GF-D8 (cell line): ENCODE results near the gene DOCK4.

Source experiments
- DNase-seq: peaks from one replicate; lab custom pipeline; 2025; lab: John Stamatoyannopoulos, UW

The DOCK4 gene

DNA sequence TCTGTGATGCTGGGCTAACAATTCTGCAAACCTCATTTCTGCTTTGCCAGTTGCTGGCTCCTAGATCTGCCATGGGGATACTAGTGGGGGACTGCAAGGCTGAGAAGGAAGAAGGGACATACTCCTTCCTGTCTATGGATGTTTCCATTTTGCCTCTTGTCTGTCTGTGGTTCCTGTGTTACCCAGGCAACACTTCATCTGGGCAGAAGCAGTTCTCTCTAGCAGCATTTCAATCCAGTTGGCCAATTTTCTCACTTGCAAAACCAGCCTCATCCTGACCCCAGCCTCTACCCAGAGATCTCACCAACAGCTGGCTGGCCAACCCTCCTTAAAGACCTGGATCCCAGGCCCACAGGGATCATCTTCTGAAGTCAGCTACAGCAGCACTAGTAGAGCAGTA, 131.7 kb downstream of the DOCK4 start:
- no peak for DNase-seq

DNA sequence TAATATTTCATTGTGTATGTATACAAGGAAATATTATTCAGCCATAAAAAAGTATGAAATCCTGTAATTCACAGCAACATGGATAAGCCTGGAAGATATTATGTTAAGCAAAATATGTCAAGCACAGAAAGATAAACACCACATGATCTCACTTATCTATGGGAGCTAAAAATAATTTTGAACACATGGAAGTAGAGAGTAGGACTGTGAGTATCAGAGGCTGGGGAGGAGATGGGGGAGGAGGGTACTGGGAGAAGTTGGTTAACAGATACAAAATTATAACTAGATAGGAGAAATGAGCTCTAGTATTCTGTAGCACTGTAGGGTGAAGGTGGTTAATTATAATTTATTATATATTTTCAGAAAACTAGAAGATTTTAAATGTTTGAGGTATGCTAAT, 132.7 kb downstream of the DOCK4 start:
- DNase-seq: no peak

DNA sequence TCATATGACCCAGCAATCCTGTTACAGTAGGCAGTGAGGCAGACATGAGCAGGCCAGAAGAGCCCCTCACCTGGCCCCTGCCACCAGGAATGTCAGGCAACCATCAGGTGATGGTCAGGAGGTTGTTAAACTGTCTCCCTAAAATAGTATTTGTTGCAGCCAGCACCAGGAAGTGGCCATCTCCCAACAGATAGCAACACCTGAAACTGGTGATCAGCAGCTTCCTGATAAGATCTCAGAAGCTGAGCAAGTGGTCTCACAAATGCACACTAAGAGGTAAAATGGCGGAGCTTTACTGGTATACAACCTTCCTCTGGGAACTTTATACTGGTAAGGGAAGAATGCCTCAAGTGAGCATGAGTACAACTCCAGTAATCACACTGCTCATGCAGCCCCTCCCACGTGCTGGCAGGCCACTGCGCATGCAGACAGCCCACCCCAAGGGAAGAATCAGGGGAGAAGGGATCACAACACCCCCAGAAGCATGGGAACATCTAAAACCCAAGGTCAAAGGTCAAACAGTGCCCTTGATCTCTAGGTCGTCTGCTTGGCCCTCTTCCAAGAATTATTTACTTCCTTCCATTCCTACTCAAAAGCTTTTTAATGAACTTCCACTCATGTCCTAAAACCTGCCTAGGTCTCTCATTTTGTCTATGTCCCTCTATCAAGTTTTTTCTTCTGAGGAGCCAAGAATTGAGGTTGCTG, 133.5 kb downstream of the DOCK4 start:
- DNase-seq: no peak

DNA sequence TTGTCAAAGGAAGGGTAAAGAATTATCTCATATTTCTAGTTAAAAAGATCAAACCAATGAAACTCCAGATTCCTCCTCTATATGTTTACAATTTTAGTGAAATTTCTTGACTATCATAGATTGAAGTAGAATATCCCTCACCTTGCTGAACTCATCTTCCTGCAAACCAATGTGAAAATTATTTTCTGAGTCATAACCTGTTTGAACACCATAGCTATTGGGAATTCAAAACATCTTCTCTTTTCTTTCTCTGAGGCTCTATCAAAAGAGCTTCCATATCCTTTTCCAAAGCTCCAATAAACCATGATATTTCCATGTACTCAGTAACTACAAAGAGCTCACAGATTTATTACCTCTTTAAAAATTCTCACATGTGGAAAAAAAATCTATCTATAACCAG, 134.3 kb downstream of the DOCK4 start:
- DNase-seq: no peak

DNA sequence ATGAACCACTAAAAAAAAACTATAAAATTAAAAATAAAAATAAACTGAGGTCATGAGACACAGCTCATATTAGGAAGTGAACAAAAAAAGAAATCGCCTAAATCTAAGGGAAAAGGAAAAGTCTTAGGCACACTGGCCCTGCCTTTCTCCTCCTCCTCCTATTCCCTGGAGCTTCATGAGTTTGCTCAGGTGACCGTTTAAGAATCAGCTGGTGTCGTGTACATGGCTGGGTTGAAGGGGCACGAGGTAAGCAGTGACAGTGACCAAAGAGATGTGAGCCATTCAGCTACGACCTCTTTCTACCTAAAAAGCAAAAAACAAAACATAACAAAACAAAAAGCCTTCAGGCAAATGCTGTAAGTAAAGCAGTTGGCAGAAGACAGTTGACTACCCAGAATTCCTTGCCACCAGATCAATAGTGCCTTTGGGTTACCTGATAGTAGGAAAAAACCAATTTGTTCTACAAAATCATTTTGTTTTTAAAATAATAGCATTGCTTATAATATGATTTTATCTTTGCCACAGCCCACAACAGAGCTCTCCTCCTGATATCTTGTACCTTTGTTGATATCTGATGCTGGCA, 135.4 kb downstream of the DOCK4 start:
- DNase-seq: no peak

DNA sequence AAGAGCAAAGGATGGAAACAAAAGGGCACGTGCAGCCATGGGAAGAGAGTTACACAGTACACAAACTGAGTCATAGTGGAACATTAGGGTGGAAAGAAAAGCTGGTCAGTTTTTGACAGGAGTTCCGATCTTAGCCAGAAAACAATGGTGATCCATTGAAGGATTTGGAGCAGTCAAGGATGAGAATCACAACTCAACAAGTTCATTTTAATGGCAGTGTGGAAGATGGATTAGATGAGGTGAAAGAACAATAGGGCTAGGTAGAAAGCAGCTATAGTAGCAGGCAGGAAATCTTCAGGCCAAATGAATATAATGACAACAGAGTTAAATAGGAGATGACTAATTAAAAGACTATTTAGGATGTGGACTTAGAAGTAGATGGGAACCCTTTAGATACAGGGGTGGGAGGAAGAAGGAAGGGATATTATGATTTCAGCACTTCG, 136.3 kb downstream of the DOCK4 start:
- DNase-seq: no peak

DNA sequence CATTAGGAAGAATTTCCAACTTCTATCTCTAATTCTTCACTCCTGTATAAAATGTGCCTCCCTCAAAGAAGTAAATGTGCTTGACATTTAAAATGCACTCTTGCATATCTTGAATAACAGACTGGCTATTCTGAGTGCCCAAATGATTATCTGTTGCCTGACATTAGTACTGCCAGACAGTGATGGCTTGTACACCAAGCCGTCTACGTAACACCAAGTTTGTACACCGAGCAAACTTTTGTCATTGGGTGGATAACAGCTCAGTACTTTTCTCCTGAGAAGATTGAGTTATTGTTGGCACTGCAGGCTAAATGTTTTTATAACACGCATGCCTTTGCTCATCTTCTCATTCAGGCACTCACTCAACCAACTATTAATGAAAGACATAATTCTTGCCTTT, 137.2 kb downstream of the DOCK4 start:
- DNase-seq: no peak

DNA sequence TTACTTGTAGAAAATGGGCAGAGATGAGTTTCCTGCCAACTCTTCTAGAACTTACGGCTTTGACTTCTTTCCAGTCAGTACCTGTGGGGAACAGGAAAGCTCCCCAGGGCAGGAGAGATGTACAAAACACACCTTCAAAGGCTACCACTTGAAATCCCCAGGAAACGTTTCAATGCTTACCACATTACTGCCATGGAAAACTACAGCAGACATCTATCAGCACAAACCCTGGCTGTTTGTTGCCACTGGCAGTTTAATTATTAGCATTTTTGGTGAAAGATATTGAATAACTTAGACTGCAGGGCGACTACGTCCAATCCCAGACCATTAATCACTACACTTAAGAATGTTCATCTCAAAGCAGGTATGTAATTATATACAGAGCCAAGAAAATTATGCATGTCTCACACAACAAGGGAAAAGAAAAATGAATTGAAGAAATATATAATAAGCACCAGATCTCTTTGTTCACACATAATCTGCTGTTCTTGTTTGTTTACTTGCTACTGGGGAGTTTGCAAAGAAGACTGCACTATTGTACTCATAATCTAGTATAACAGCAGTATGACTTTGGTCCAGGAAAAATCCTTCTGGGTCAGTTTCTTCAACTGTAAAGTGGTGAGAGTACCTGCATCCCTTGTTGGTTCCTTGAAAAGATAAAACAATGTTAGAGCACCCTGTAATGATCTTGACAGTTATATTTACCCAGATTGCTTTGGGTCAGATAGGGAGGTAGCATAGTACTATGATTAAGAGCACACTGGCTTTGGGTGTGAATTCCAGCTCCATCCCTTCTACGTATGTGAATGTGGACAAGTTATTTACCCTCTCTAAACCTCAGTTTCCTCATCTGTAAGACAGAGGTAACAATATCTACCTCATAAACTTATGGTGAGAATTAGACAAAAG, 138.3 kb downstream of the DOCK4 start:
- no peak for DNase-seq

DNA sequence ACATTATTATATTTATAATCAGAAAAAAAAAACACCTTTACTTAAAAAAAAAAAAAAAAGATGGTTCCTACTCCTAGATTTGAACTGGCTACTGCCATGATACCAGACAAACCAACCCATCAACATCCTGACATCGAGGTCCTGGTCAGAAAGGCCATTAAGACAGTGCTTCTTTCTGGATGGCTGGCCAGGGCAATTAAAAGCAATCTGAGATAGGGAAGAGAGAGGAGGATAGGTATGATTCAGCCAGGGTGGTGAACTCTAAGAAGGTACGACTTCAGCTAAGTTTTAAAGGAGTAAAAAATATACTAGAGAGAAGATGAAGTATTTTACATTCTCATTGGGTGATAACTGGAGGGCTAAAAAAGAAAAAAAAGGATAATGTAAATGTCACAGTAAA, 139.0 kb downstream of the DOCK4 start:
- no peak for DNase-seq

DNA sequence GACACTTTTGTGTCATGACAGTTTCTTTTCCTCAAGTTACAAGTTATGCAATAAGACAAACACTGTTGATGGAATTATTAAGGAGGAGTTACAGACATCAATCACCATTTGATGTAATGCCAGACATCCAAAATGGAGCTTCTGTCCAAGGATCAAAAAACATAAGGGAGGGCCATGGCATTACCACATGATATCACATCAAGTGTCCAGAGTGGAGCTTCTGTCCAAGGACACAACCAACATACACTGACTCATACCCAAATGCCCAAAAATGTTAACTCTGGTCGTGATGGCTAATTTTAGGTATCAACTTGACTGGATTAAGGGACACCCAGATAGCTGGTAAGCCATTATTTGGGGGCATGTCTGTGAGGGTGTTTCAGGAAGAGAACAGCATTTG, 140.4 kb downstream of the DOCK4 start:
- no peak for DNase-seq

DNA sequence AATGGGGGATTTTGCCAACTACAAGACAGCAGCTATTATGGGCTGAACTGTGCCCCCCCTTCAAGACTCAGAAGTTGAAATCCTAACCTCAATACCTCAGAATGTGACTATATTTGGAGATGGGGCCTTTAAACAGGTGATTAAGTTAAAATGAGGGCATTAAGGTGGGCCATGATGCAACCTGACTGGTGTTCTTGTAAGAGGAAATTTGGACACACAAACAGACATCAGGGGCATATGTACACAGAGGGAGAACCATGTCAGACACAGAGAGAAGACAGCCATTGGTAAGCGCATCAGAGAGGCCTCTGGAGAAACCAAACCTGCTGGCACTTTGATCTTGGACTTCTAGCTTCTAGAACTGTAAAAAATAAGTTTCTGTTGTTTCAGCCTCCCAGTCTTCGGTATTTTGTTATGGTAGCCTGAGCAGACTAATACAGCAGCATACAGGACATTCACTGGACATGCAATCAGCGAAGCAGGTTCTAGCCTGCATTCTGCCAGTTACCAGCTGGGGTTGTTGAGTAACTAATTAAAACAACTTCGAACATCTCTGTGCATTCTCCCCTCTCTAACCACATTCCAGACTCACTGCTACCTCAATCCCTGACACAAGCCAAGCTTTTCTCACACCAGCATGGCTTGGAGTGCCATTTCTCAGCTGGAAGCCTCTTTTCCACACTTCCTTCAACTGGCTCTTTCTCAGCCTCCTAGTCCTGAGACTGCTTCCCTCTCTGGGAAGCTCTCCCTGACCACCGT, 141.4 kb downstream of the DOCK4 start:
- DNase-seq: no peak

DNA sequence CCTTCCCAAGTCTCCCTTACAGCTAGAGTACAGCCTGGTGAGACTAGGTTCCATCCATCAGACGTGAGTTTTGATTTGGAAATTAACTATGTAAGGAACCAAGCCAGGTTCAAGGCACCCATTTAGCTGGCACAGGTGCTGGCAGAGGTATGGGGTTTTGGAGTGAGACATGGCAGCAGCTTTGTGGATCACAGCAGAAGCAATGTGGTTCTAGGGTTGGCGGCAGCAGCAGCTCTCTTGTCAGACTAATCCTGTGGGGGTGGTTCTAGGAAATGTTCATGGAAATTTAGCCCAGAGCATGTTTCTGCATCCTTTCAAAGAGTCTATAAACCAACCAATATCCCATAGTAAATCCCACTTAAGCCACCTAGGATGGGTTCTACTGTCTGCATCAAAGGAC, 142.2 kb downstream of the DOCK4 start:
- DNase-seq: no peak

DNA sequence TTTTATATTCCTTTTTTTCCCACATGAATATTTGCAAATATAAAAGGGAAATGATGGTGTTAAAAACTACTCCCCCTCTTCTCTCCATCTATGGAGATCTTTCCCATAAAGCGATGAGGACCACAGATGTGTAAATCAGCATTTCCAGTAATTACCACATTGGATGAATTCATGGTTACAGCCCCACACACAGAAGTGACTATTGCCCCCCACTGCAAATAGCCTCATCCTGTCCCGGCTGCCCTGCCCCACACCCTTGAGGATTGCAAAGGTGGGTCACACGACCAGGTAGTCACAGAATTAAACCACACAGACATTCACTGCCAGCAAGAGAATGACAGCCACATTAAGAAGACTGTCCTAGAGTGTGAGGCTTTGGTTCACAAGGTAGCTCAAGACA, 145.1 kb downstream of the DOCK4 start:
- DNase-seq: no peak

DNA sequence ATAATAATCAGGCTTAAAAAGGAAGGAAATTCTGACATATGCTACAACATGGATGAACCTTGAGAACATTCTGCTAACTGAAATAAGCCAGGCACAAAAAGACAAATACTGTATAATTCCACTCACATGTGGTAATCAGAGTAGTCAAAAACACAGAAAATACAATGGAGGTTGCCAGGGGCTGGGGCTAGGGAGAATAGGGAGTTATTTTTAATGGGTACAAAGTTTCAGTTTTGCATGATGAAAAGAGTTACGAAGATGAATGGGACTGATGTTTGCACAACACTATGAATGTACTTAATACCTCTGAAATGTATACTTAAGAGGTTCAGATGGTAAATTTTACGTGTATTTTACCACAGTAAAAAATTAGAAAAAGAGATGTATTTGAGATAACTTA, 145.6 kb downstream of the DOCK4 start:
- DNase-seq: no peak

DNA sequence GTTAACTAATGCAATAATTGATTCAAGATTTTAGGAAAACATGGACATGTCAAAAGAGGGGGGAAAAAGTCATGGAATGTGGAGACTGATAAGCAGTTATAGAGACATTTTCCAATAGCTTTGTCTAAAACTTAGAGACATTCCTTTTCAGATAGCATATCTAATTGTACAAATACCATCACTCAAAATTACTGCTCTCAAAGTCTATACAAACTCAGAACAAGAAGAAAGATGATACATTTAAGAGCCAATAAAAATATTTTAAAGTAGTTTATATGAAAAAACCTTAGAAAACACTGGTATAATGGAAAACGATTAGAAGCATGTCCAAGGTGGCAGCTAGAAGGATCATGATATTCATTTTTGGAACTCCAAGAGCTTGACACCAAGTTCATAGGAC, 146.5 kb downstream of the DOCK4 start:
- DNase-seq: no peak

DNA sequence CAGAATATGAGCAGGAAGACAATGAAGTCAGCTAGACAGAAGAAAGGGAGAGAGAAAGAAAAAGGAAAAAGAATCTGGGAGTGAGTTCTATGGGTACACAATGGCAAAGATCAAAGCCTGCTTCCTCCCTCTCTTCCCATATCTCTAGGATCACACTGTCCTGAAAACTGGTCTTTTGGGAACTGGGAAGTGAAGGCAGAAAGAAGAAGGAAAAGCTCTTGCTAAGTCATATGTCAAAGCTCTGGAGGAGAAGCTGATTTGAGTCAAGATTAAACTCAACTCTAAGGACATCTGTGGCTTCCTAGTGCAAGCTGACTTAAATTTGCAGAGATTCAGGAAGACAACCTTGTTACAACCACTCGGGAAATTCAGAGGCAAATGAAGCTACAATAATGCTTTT, 147.5 kb downstream of the DOCK4 start:
- DNase-seq: no peak

DNA sequence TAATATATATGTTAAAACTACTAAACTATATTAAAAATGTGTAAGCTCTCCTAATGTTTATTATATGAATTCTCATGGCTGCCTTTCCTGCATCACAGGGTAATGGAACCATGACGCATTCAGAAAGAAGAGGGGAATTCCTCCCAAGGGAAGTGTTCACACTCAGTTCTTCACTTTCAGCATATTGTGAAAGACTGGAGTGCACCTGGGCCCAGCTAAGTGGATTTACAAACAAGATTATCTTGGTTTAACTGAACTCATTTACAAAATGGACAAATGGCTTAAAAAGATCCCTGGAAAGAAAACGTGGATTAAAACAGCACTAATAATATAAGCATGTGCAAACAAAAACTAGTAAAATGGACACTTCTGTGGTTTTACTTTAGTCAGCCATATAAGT, 149.8 kb downstream of the DOCK4 start:
- DNase-seq: no peak

DNA sequence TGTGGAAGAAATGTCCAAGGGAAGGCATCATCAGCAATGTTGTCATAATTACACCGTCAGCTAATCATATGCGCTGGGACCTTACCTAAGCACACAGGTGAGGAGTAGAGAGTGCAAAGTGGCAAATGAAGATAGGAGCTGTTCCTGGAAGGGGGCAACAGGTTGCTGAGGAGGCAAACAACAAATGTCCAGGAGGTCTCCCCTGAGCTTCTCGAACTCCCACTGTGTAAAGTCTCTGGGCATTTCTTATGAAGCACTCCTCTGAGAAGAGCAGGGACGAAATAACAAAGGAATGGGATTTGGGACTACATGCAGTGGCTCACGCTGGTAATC, 152.5 kb downstream of the DOCK4 start:
- DNase-seq: no peak

DNA sequence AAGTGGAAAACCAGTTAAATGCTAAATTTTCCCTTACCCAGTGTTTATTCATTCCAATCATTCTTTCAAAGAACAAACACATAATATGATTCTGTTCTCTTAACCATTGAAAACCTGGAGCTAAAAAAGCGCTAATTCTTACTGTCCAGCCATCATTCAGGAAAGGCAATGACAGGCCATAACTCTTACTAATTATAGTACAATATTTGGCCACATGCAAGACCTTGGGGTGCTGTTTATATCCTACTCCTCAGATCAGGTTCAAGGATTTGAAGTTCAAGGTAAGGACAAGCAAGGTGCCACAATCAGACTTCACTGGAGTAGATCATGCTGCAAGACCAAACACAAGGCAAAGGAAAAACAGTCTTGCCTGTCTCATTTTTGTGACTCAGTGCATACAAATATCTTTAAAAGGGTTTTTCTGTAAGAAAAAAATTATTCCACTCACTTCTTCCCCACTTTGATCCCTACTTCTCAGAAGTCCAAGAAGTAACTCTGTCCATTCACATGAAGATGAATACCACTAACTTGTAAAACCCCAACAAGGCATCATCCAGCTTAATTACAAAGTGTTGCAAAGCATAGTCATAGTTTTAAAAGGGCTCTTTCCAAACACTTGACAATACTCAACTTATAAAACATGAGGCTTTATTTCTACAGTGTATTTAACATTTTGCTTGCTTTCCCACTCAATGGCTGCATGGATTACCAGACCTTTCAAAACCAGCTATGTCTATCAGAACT, 153.0 kb downstream of the DOCK4 start:
- no peak for DNase-seq

DNA sequence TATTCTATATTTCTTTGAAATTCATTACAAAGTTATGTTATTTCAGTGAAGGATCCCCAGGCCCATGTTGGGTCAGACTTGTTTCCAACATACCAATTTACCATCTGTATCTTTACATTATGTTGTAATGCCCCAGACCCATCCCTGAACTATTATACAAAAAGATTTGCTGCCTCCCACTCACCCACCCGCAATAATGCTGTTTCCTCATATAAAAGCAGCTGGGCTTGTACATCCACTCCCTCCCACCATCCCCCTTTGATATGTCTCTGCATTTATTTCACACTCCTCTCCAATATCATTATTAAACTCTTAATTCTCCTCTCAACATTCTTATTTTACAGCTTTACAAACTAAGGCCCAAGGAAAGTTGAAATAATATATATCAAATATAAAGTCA, 153.7 kb downstream of the DOCK4 start:
- DNase-seq: no peak

DNA sequence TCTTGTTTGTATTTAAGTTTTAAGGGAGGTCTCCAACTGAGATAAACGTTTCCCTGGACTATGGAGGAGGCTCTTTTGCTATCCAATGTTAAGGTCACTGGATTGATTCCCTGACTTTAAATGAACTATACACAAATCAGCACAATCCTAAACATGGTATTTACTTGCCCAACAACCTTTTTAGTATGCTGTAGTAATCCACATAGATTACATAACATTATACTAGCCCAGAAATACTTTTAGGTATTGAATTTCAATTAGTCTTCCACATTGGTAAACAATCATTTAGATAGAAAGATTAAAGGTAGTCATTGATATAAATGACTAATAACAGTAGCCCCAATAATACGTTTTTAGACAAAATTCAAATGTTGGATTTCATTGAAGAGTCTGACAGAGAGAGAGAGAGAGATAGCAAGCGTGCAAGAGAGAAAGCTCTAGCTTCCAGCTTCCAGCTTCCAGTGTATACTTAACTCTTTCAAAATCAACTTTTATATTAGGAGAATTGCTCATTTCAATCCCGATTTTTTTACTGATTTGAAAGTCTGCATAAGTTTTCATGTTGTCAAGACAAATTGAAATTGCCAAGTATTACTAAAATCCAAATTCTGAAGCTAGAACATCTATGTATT, 155.8 kb downstream of the DOCK4 start:
- DNase-seq: no peak
